IgD-negative memory B cell (primary cell): ENCODE measurements around the gene NLGN1. TPM values are rescaled to one million over a fixed set of nuclear protein-coding genes. Genes with fewer than 3 reads are reported as not detected.
A peak's percentile ranks its signal among the peaks of the same experiment; 100 is the strongest.

Source experiments
- H3K27ac Mint-ChIP-seq, 3 donors: one replicate each; pipeline ENCODE4 v1.8.0; 2020 to 2022; ENCODE audit warnings: mild to moderate bottlenecking in 3 of 3, mixed read lengths in 3 of 3, moderate library complexity in 1 of 3
- H3K27me3 Mint-ChIP-seq: one replicate; pipeline ENCODE4 v1.8.0; 2021; ENCODE audit warnings: mixed read lengths
- H3K36me3 Mint-ChIP-seq: one replicate; pipeline ENCODE4 v1.8.0; 2020; ENCODE audit warnings: mild to moderate bottlenecking, mixed read lengths
- H3K4me1 Mint-ChIP-seq, 3 donors: one replicate each; pipeline ENCODE4 v1.8.0; 2020 to 2022; ENCODE audit warnings: mixed read lengths in 3 of 3, mild to moderate bottlenecking in 1 of 3
- H3K4me3 Mint-ChIP-seq, 4 donors: one replicate each; pipeline ENCODE4 v1.8.0; 2020 to 2022; ENCODE audit warnings: mild to moderate bottlenecking in 4 of 4, mixed read lengths in 4 of 4, moderate library complexity in 3 of 4
- H3K9me3 Mint-ChIP-seq, 3 donors: one replicate each; pipeline ENCODE4 v1.8.0; 2020 to 2021; ENCODE audit warnings: mixed read lengths in 3 of 3, mild to moderate bottlenecking in 1 of 3
- polyA plus RNA-seq: library from polyadenylated mRNA; unstranded; fragments of 300-500 nt; fragmentation: Illumina TruSeq; gene quantifications from one replicate; pipeline ENCODE4 v1.2.3, GENCODE V29; 2021

Gene NLGN1
- polyA plus RNA-seq, 1 donor from 2014 or later = not detected

DNA sequence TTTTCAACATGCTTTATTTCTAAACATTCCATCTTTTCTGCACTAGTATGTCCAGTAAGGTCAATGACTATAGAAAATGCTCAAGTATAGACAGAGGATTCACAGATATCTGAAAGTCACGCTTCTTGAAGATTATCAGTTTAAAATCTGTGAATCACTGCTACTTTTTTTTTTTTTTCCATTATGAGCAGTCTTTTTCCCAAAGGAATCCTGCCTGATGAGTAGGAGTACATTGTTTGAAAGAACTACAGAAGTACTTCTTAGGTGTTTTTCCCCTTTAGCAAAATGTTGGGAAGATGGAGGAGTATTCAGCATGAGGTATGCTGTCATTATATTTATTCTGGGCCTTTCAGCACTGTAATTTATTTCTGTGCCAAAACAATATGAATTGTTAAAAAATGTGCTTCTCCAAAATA is 266.2 kb downstream of the NLGN1 start:
- Mint-ChIP-seq H3K27ac (no peak overlapping the region), H3K36me3 (no peaks in the 10 kb centered on the region), H3K27me3 (no peaks in the 10 kb centered on the region), H3K9me3 (peaks cover 0 to 3% (median 1%) of the 10 kb centered on the region in 3 donors), H3K4me1 (no peaks in the 10 kb centered on the region), H3K4me3 (no peak overlapping the region)

DNA sequence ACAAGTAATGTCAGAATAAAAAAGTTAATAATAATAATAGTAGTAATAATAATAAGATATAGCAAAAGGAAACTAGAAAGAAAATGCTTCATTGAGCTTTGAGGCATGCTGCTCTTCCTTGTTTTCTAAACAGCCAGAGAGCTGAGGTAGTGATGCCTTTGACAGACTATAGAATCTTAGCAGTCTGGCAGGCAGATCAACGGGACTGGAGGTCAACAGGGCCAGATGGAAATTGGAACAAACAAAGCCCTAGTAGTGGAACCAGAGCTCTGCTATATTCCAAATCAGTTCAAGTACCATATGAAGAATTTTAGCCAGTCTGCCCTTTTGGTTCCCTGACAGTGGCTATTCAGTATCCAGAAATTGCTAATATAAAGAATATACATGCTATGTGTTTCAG is 278.6 kb downstream of the NLGN1 start:
- H3K27ac Mint-ChIP-seq = no peak overlapping the region
- peaks cover 0 to 3% (median 3%) of the 10 kb centered on the region in 3 donors for H3K9me3 Mint-ChIP-seq
- H3K27me3 Mint-ChIP-seq = no peaks in the 10 kb centered on the region
- no peak overlapping the region for H3K4me3 Mint-ChIP-seq
- no peaks in the 10 kb centered on the region for H3K4me1 Mint-ChIP-seq
- H3K36me3 Mint-ChIP-seq = no peaks in the 10 kb centered on the region

DNA sequence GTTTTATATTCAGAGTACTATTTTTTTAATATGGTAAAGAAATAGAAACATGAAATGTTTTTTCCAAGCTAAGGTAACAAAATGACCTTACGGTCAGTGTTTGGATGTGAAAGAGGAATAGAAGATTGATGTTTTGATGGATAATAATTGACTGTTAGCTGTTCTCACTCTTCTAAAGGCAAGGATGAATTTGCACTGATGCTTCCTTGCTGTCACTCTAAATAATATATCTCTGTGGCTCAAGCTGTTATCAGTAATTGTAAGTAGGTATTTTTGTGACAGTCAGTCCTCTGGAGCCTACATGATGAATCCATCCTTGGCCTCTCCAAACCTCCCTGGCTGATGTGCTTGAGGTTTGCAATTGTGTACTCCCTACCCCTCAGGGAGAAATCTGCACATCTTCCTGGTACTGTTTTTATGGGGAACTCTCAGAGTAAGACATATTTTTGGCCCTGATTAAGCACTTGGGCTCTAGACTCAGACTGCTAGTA is 283.7 kb downstream of the NLGN1 start:
- Mint-ChIP-seq H3K4me3 (no peak overlapping the region), H3K4me1 (no peaks in the 10 kb centered on the region), H3K9me3 (peaks cover 0 to 2% (median 0%) of the 10 kb centered on the region in 3 donors), H3K27ac (no peak overlapping the region), H3K27me3 (no peaks in the 10 kb centered on the region), H3K36me3 (no peaks in the 10 kb centered on the region)

- no peak overlapping the region for H3K4me3 Mint-ChIP-seq
- H3K27me3 Mint-ChIP-seq = no peaks in the 10 kb centered on the region
- no peaks in the 10 kb centered on the region for H3K36me3 Mint-ChIP-seq
- no peak overlapping the region for H3K27ac Mint-ChIP-seq
- H3K9me3 Mint-ChIP-seq = peaks cover 0 to 2% (median 0%) of the 10 kb centered on the region in 3 donors
- H3K4me1 Mint-ChIP-seq = no peaks in the 10 kb centered on the region
Observed at GRCh38 chr3:173685456-173685855, 287.9 kb downstream of the NLGN1 start.

DNA sequence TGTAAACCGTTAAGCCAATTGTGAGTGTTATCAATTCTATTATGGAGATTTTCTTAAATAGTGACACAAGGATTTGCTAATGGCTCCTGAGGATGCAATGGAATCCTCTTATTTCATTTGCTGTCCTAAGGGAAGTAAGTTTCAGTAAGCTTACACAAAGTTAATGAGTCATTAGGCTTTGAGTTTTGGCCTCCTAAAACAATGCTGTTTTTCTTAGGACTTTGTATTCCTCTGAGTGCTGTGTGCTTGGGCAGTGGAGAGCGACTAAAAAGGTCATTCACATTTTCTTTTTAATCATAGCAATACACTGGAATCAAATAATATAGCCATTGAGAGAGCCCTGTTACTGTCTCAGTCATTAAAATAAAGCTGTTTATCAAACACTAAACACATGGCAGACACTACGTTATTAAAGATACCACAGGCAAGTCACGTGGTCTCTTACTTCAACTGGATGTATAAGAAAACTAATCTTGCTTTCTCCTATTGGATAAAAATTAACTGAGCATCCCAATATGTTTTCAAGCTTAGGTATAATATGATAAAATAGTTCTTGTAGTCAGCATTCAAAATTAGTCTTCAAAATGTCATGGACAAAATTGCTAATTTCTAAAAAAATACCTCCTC is 290.8 kb downstream of the NLGN1 start:
- no peak overlapping the region for H3K4me3 Mint-ChIP-seq
- H3K27me3 Mint-ChIP-seq = no peaks in the 10 kb centered on the region
- H3K9me3 Mint-ChIP-seq = peaks cover 0 to 2% (median 0%) of the 10 kb centered on the region in 3 donors
- H3K36me3 Mint-ChIP-seq = no peaks in the 10 kb centered on the region
- no peak overlapping the region for H3K27ac Mint-ChIP-seq
- no peaks in the 10 kb centered on the region for H3K4me1 Mint-ChIP-seq

DNA sequence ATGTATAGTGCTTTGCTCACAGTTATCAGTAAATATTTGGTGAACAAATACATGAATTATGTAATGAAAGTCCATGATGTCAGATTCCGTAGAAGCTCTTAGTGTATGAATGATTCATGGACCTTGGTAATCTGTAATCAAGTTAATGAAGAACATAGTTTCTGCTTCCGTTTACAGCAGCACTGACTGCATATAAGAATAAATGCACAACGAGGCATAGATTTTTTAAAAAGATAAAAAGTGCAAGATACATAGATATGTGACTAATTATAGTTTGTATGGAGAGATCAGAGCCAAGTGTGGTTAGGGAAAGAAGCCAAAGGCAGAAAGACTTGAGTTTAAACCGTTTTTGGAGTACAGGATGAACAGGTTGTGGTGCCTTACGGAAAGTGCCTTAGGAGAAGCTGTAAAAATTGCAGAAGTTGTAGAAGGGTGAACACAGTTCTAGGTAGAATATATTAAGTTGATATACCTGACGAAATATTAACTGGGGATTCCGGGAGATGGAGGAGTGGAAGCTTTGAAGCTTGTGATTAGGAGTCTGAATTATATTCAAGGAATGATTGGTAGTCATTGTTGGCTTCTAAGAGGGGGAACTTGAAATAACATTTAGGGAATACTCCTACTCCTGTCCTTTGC is 293.1 kb downstream of the NLGN1 start:
- Mint-ChIP-seq H3K27me3 (no peaks in the 10 kb centered on the region), H3K4me3 (no peak overlapping the region), H3K27ac (no peak overlapping the region), H3K4me1 (no peaks in the 10 kb centered on the region), H3K9me3 (peaks cover 0 to 2% (median 0%) of the 10 kb centered on the region in 3 donors), H3K36me3 (no peaks in the 10 kb centered on the region)

DNA sequence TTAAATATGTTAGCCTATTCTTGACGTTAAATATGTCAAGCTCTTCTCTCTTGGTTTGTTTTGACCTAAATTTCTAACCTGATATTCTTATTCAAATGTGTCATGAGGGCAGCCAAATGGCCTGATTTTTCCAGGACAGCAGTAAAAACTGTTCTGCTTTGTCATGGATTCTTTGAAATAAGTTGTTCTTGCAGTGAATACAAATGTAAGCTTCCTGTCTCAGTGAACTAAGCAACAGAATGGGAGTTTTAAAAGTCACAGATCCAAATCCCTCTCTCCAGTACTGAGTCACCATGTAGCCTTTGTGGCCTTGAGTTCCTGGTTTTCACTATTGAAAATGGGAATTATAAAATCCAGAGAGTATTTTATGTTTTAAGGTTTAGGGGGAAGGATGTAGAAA is 301.8 kb downstream of the NLGN1 start:
- no peaks in the 10 kb centered on the region for H3K27me3 Mint-ChIP-seq
- peaks cover 0 to 3% (median 0%) of the 10 kb centered on the region in 3 donors for H3K9me3 Mint-ChIP-seq
- no peaks in the 10 kb centered on the region for H3K4me1 Mint-ChIP-seq
- no peak overlapping the region for H3K27ac Mint-ChIP-seq
- no peaks in the 10 kb centered on the region for H3K36me3 Mint-ChIP-seq
- no peak overlapping the region for H3K4me3 Mint-ChIP-seq

- H3K27me3 Mint-ChIP-seq = no peaks in the 10 kb centered on the region
- H3K4me3 Mint-ChIP-seq = no peak overlapping the region
- H3K27ac Mint-ChIP-seq = no peak overlapping the region
- peaks cover 0 to 3% (median 0%) of the 10 kb centered on the region in 3 donors for H3K9me3 Mint-ChIP-seq
- no peaks in the 10 kb centered on the region for H3K36me3 Mint-ChIP-seq
- no peaks in the 10 kb centered on the region for H3K4me1 Mint-ChIP-seq
Observed at GRCh38 chr3:173700336-173700735, 302.8 kb downstream of the NLGN1 start.

DNA sequence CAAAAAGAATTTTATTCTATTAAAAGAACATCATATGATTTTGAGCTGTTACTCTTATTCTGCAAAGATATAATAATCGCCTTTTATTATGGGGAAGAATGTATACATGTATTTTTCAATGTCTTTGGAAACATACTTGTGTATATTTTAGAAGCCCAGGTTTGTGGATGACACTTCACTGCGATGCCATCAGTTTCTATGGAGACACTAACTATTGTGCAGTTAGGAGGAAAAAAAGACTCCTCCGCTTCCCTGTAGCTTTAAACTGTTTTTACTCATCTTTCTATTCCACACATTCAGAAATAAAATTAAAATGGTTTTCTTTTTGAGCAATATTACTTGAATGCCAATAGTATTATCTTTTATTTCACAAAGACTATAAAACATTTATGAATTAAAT is 305.0 kb downstream of the NLGN1 start:
- no peaks in the 10 kb centered on the region for H3K36me3 Mint-ChIP-seq
- H3K4me1 Mint-ChIP-seq = no peaks in the 10 kb centered on the region
- peaks cover 0 to 3% (median 0%) of the 10 kb centered on the region in 3 donors for H3K9me3 Mint-ChIP-seq
- no peak overlapping the region for H3K4me3 Mint-ChIP-seq
- H3K27ac Mint-ChIP-seq = no peak overlapping the region
- no peaks in the 10 kb centered on the region for H3K27me3 Mint-ChIP-seq

GRCh38 chr3:173703771-173704170 is 306.2 kb downstream of the NLGN1 start:
- Mint-ChIP-seq H3K9me3 (peaks cover 0 to 3% (median 0%) of the 10 kb centered on the region in 3 donors), H3K27me3 (no peaks in the 10 kb centered on the region), H3K4me1 (no peaks in the 10 kb centered on the region), H3K4me3 (no peak overlapping the region), H3K27ac (no peak overlapping the region), H3K36me3 (no peaks in the 10 kb centered on the region)

- Mint-ChIP-seq H3K27ac (no peak overlapping the region), H3K27me3 (no peaks in the 10 kb centered on the region), H3K36me3 (no peaks in the 10 kb centered on the region), H3K4me3 (no peak overlapping the region), H3K4me1 (no peaks in the 10 kb centered on the region), H3K9me3 (peaks cover 0 to 1% (median 0%) of the 10 kb centered on the region in 3 donors)
Observed at GRCh38 chr3:173706630-173707029, 309.1 kb downstream of the NLGN1 start.

DNA sequence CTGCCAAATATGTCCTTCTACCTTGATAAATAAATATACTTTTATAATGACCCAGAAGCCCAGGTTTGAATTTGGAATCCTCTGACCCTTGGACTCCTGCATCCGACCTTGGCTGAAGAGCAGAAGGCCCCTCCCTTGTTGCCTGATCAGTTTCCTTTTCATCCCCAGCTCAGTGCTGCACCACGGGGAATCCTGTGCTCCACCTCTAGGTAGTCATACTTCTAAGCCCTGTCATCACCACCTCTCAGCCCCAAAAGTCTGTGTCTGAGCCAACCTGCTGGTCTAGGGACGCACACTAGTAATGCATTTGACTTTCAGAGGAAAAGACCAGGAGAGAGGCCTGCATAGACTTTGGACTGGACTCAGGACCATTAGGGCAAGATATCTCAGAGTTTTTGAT is 310.6 kb downstream of the NLGN1 start:
- Mint-ChIP-seq H3K4me3 (no peak overlapping the region), H3K9me3 (peaks cover 0 to 5% (median 1%) of the 10 kb centered on the region in 3 donors), H3K4me1 (no peaks in the 10 kb centered on the region), H3K36me3 (no peaks in the 10 kb centered on the region), H3K27me3 (no peaks in the 10 kb centered on the region), H3K27ac (peak overlapping the region in 1 of 3 donors; percentile 50)

DNA sequence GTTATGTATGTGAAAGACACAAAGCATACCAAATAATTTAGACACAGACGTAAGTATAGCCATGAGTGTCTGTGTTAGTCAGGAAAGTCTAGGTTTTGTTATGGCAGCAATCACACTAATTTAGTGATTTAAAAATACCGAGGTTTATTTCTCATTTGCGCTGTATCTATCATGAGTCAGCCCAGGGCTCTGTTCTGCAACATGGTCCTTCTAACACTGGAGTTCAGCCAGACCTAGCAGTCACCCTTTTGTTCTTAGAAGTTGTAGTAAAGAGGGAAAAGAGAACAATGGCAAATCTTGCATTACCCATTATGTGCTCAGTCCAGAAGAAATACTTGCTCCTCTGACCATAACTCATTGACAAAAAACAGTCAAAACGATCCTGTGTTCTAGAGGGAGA is 311.5 kb downstream of the NLGN1 start:
- Mint-ChIP-seq H3K4me1 (no peaks in the 10 kb centered on the region), H3K27ac (no peak overlapping the region), H3K27me3 (no peaks in the 10 kb centered on the region), H3K36me3 (no peaks in the 10 kb centered on the region), H3K4me3 (no peak overlapping the region), H3K9me3 (peaks cover 0 to 5% (median 1%) of the 10 kb centered on the region in 3 donors)

DNA sequence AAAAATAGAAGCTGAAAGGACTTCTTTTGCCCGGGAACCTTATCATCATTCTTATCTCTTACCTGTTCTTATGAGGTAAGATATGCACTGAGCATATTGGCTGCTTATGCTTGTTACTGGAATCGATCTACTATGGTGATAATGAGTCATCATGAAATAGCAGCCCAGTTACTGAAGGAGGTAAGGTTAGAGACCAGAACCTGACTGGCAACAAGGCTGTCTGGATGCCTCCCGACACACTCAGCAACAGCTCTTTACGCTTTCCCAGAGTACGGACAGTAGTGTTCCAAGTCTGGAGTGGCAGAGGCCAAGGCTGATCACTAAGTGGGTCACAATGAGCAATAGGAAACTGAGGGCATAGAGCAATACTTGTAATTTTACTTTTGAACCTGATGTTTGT is 314.1 kb downstream of the NLGN1 start:
- Mint-ChIP-seq H3K27me3 (no peaks in the 10 kb centered on the region), H3K27ac (no peak overlapping the region), H3K36me3 (no peaks in the 10 kb centered on the region), H3K4me3 (no peak overlapping the region), H3K4me1 (no peaks in the 10 kb centered on the region), H3K9me3 (peaks cover 0 to 5% (median 1%) of the 10 kb centered on the region in 3 donors)

GRCh38 chr3:173719585-173719984 is 322.0 kb downstream of the NLGN1 start:
- H3K27me3 Mint-ChIP-seq = no peaks in the 10 kb centered on the region
- no peaks in the 10 kb centered on the region for H3K36me3 Mint-ChIP-seq
- no peaks in the 10 kb centered on the region for H3K4me1 Mint-ChIP-seq
- no peak overlapping the region for H3K4me3 Mint-ChIP-seq
- H3K27ac Mint-ChIP-seq = no peak overlapping the region
- peaks cover 0 to 4% (median 4%) of the 10 kb centered on the region in 3 donors for H3K9me3 Mint-ChIP-seq

DNA sequence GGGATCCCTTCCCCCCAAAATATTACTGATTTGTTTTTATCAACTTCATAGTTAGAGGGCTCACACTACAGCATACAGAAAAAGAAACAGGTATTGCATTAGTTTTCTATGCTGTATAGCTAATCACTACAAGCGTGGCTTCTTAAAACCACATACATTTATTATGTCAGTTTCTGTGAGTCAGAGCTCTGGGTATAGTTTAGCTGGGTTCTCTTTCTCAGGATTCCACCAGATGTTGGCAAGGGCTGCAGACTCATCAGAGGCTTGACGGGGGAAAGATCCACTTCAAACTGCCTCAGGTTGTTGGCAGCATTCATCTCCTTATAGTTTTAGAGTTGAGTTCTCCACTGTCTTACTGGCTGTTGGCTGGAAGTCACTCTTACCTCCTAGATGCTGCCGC is 328.0 kb downstream of the NLGN1 start:
- Mint-ChIP-seq H3K4me3 (no peak overlapping the region), H3K9me3 (peaks cover 1 to 4% (median 3%) of the 10 kb centered on the region in 3 donors), H3K27ac (no peak overlapping the region), H3K4me1 (no peaks in the 10 kb centered on the region), H3K27me3 (no peaks in the 10 kb centered on the region), H3K36me3 (no peaks in the 10 kb centered on the region)
